Renal cortex interstitium (tissue), 11 donors: ENCODE data around the gene RND1. TPM values are rescaled to one million over a fixed set of nuclear protein-coding genes. Genes with fewer than 3 reads are reported as not detected.
A peak's percentile ranks its signal among the peaks of the same experiment; 100 is the strongest.

Experiments used
- DNase-seq, 11 donors: peaks; one replicate each; pipeline ENCODE4 v3.0.0-alpha.2; 2013; ENCODE audit warnings: low read depth in 9 of 11, low spot score in 4 of 11; ENCODE audit errors: extremely low read depth in 1 of 11
- polyA plus RNA-seq, 3 donors: library from polyadenylated mRNA; unstranded; fragments of 120-200 nt; gene quantifications; one replicate each; pipeline ENCODE4 v1.2.1, GENCODE V29; 2013; ENCODE audit not compliant: insufficient read length in 3 of 3

RND1 gene
- polyA plus RNA-seq, 3 donors = 2.4 to 2.8 (median 2.6) TPM

DNA sequence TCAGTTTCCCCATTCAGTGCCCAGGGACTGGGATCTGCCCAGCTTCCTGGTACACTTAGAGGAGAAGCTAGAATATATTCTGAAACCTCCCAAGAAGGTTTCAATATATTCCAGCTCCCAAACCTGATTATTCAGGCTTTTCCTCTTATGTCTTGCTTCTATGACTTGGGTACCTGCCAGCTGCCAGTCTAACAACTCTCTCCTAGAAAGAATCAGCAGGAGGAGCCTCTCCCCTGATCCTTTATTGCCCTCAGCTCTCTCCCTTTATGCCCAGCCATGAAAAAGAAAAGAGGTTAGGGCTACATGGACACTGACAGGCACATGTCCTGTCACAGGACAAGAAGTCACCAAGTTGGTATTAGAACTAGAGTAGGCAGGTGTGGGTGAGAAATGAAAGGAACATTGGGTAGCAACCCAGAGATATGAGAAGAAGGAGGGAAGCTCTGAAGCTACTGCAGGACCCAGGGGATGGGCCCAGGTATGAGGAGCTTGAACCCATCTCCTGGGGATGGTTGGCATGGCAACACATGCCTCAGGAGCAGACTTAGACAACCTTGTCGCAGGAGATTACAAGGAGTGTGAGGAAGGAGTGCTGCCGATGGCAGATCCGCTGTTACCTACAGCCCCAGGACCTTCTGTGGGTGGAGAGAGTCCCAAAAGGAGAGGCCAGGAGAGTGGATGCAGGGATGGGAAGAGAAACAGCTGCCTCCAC lies 49.4 kb downstream of the RND1 start:
- peak in 1 of 11 donors; percentile 39 for DNase-seq

DNA sequence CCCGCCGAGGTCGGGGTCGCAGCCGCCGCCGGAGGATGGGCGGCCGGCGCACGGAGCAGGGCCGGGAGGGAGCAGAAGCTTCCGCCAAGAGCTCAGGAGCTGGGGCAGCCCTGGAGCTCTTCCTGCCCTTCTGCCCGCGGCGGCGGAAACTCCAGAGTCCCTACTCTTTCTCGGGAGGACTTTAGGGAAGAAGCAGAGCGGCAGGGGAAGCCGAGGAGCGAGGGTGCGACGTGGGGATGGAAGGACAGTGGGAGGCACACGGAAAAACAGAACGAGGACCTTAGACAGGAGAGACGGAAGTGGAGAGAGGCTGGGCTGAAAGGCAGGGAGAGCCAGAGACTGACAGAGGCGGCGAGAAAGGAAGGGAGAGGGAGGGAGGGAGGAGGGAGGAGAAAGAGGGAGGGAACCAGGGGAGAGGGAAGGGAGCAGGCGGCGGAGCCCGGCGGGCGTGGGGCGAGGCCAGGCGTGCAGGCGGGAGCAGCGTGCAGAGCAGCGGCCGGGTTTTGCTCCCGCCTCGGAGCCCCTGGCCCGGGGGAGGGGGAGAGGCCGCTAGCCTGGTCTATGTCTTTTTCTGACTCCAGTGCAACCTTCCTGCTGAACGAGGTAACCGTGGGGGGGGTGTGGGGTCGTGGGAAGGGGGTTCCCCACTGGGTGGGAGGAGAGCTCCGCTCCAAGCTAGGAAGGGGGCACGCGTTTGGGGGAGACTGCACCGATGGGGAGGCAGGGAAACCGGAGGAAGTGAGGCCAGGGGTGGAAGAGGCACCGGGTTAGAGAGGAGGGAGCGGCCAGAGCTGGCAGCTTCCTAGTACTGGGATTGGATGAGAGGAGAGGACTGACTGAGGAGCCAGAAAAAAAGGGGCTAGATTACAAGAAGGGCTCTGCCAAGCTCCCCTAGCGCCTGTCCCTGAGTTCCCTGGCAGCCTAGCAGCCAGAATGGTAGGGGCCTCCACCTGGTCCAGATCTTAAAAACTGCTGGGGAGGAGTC lies 50.3 kb downstream of the RND1 start:
- peak in 6 of 11 donors; percentile 71 to 88 (median 78) for DNase-seq

DNA sequence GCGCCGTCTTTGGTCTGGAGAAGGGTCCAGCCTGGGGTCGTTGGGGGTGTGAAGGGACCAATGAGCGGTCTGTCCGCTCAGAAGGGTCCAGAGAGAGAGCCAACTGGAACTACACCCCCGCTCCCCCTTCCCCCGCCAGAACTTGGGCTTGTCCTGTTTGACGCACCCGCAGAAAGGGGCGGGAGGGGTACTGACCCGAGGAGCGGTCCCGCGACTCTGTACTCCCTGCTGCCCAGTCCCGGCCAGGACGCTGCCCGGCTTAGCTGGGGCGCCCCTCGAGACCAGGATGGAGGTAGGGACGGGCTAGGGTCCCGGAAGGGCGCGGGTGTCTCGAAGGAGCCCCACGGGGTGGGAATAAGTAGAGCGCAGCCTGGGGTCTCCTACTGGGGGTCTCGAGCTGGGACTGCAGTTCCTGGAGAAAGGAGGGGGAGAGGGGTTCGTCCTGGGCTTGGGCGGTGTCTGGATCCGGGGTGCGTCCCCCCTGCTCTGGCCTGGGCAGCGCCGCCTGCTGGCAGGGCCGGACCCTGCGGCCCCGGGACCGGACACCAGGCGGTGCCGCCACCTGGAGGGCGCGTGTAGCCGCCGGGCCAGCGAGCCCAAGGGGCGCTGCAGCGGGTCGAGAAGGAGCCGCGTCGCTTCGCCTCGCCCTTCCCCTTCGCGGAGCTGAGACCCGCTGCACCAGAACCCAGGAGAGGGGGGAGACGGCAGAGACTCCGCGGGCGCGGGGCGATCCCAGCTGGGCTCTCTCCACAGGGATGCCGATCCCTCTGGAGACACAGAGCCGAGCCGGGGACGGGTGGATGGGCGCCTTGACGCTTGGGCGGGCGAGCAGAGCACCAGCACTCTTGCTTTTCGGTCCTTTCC lies 51.2 kb downstream of the RND1 start:
- DNase-seq = peak in 2 of 11 donors; percentile 61 to 73

DNA sequence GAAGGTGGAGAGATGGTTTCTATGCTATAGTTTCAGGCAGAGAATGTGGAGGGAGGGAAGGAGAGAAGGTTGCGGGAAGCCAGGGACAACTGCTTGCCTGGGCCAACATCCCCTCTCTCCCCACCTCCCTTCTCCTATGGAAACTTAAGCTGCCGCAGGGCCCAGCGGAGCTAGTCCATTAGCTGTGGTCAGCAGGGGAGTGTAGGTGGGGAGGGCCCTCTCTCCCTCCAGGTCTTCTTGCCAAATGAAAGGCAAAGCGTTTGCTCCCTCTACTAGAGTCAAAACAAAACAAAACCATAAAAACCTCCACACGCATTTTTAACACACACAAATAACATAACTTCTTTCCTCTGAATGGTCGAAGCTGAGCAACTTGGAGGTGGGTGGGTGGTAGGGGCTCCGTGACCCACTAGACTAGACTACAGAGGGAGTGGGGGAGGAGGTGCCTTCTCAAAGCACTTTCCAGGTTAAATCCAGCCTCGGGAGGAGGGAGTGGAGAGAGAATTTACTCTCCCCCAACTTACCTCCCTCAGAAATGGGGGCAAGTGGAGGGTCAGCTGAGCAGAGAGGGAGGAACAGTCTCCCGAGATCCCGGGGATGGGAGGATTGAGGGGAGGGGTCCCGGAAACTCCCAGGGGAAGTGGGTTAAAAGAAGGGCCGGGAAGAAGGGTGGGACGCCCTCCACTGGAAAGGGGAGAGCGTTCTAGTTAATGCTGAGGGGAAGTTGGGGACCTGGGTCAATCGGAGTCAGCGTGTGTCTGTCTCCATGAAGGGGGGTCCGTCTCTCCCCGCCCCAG lies 52.0 kb downstream of the RND1 start:
- peak in 3 of 11 donors; percentile 45 to 52 (median 47) for DNase-seq

DNA sequence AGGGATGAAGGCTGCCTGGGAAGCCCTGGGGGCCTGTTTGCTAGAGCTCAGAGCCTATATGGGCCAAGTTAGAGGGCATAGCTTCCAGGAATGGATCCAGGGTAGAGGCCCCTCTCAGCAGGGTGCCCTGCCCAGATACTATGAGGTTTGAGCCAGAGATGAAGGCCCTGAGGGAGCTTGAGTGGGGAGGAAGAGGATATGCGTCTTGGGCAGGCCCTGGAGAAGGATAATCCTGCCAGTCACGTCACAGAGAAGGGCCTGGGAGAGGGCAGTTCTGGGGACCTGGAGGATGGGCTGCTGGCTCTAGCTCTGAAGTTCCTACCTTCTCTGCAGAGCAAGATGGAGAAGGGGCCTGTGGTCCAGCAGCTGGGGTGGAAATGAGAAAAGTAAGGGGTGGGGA lies 53.3 kb downstream of the RND1 start:
- DNase-seq = no peak

DNA sequence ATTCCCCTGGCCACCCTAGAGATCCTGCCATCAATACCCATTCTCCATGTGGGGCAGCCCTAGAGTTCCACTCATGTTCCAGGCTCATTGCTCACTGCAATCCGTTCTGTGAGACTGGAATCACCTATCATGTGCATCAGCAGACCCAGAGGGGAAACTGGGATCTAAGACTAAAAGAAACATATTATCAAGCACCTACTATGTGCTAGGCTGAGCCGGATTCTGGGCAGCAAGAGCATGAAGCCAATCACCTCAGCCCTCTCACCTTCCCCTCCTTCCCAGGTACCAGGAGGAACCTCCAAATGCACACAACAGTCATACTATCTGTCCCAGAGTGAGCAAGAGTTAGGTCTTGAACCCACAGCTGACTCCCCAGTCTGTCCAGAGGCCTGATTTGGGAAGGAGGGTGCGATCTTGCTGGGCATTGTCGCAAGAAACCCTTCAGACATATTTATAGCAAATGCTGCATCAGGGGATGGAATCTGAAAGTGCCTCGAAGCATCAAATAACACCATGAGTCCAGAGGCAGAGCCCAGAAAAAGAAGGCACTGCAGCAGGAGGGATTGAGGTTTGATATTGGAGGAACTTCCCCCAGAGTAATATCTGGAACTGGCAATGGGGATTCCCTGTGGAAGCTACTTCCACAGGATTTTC lies 54.1 kb downstream of the RND1 start:
- DNase-seq = no peak

DNA sequence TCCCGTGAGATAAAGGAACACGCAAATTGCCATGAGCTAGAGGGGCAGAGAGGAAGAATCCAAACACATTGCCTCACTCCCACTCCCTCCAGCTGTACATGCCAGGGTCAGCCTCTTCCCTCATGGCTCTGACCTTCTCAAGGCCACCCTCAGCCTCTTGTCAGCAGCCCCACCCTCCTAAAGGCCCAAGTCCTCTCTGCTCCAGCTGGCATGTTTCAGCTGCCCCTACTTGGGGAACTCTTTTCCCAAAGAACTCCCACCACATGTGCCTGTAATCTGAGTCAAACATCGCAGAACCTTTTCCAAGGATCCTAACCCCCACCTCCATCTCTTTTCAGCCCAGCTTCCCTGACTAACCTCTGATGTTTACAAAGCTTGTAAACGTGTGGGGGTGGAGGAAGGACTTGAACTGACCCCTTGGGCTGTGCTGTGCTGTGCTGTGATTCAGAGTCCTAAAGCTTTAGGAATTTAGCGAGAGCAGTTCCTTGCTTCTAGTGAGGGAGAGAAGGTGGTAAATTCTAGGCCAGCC lies 54.7 kb downstream of the RND1 start:
- peak in 1 of 11 donors; percentile 67 for DNase-seq

DNA sequence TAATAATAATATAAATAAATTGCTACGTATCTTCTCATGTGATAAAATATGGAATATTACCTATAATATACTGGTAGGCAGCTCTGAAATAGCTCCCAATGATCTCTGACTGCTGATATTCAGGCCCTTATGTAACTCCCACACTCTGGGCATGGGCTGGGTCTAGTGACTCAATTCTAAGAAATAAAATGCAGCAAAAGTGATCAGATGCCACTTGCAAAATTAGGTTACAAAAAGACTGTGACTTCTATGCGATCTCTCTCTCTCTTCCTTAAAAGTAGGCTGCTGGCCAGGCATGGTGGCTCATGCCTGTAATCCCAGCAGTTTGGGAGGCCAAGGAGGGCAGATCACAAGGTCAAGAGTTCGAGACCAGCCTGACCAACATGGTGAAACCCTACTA lies 57.7 kb downstream of the RND1 start:
- DNase-seq = no peak

Other genes starting within 250 kb of the RND1 start
- gene KANSL2, start 183.6 kb downstream of the RND1 start, polyA plus RNA-seq = 10 to 100 TPM; 43.8 to 55.5 (median 48.9) TPM
- 10 to 100 TPM; 28.1 to 34.0 (median 32.4) TPM for gene CCNT1, start 149.2 kb downstream of the RND1 start, polyA plus RNA-seq
- gene ADCY6, start 76.8 kb downstream of the RND1 start, polyA plus RNA-seq = 100 to 1,000 TPM in 1 of 3 donors, 10 to 100 TPM in 2; 77.3 to 101 (median 96.1) TPM
- gene CACNB3, start 47.4 kb downstream of the RND1 start, polyA plus RNA-seq = 10 to 100 TPM; 49.7 to 60.4 (median 56.8) TPM
- gene DDX23, start 13.7 kb downstream of the RND1 start, polyA plus RNA-seq = 100 to 1,000 TPM in 2 of 3 donors, 10 to 100 TPM in 1; 97.2 to 102 (median 100) TPM
- 10 to 100 TPM; 16.2 to 18.9 (median 18.6) TPM for gene FKBP11, start 59.6 kb upstream of the RND1 start, polyA plus RNA-seq
- 100 to 1,000 TPM; 124 to 132 (median 130) TPM for gene ARF3, start 91.6 kb upstream of the RND1 start, polyA plus RNA-seq
- under 1 TPM in 2 of 3 donors, not detected in 1; 0.08 to 0.33 TPM for gene WNT10B, start 105.9 kb upstream of the RND1 start, polyA plus RNA-seq
- gene WNT1, start 112.5 kb upstream of the RND1 start, polyA plus RNA-seq = not detected
- gene DDN, start 133.5 kb upstream of the RND1 start, polyA plus RNA-seq = 10 to 100 TPM; 75.3 to 85.3 (median 78.9) TPM
- 10 to 100 TPM; 76.4 to 87.5 (median 80.4) TPM for gene PRKAG1, start 152.9 kb upstream of the RND1 start, polyA plus RNA-seq
- gene KMT2D, start 194.9 kb upstream of the RND1 start, polyA plus RNA-seq = 10 to 100 TPM; 44.6 to 67.6 (median 57.7) TPM
- 1 to 10 TPM; 1.6 to 2.2 (median 2.1) TPM for gene RHEBL1, start 204.1 kb upstream of the RND1 start, polyA plus RNA-seq
- under 1 TPM; 0.26 to 0.56 (median 0.44) TPM for gene DHH, start 228.9 kb upstream of the RND1 start, polyA plus RNA-seq
- 100 to 1,000 TPM in 1 of 3 donors, 10 to 100 TPM in 2; 72.3 to 116 (median 76.4) TPM for gene LMBR1L, start 245.0 kb upstream of the RND1 start, polyA plus RNA-seq